ENCODE data around the gene GPD2. TPM values are rescaled to one million over a fixed set of nuclear protein-coding genes. Genes with fewer than 3 reads are reported as not detected.
A peak's percentile ranks its signal among the peaks of the same experiment; 100 is the strongest.

The GPD2 gene
- total RNA-seq, 1 experiment from 2014 or later, result 32.2 TPM

DNA sequence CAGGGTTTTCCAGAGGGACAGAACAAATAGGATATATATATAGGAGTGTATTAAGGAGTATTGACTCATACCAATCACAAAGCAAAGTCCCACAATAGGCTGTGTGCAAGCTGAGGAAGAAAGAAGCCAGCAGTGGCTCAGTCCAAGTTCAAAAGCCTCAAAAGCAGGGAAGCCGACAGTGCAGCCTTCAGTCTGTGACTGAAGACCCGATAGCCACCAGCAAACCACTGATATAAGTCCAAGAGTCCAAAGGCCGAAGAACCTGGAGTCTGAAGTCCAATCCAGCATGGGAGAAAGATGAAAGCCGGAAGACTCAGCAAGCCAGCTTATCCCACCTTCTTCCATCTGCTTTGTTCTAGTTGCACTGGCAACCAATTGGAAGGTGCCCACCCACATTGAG lies 39.0 kb upstream of the GPD2 start (continued):
- no peak for TF ChIP-seq TEAD1 (CRISPR knock-in tag; IDR thresholded peaks at IDR 0.05)

DNA sequence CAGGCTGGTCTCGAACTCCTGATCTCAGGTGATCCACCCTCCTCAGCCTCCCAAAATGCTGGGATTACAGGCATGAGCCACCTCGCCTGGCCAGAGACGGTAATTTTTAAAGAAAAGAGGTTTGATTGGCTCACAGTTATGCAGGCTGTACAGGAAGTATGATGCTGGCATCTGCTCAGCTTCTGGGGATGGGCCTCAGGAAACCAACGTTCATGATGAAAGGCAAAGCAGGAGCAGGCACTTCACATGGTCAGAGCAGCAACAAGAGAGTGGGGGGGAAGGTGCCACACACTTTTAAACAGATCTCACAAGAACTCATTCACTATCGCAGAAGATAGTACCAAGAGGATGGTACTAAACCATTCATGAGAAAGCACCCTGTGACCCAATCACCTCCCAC lies 38.0 kb upstream of the GPD2 start:
- Mint-ChIP-seq H3K27ac (no peak overlapping the region), H3K9me3 (no peaks in the 10 kb centered on the region), H3K27me3 (ENCODE audit: low read depth) (peaks cover 23% of the 10 kb centered on the region), H3K36me3 (no peaks in the 10 kb centered on the region), H3K4me1 (peaks cover 9% of the 10 kb centered on the region), H3K4me3 (no peak overlapping the region)
- ATAC-seq, result no peak
- POLR2A ChIA-PET, result no interaction called here
- DNase-seq (ENCODE audit: low spot score), result no peak
- TF ChIP-seq ZBTB21 (CRISPR knock-in tag; IDR thresholded peaks at IDR 0.05; ENCODE audit: borderline replicate concordance), result no peak
- TF ChIP-seq, protein P1, sequence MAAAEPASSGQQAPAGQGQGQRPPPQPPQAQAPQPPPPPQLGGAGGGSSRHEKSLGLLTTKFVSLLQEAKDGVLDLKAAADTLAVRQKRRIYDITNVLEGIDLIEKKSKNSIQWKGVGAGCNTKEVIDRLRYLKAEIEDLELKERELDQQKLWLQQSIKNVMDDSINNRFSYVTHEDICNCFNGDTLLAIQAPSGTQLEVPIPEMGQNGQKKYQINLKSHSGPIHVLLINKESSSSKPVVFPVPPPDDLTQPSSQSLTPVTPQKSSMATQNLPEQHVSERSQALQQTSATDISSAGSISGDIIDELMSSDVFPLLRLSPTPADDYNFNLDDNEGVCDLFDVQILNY (CRISPR knock-in tag; IDR thresholded peaks at IDR 0.05), result no peak
- TF ChIP-seq NR2C2 (CRISPR knock-in tag; IDR thresholded peaks at IDR 0.05), result no peak
- CTCF ChIA-PET, result no interaction called here

DNA sequence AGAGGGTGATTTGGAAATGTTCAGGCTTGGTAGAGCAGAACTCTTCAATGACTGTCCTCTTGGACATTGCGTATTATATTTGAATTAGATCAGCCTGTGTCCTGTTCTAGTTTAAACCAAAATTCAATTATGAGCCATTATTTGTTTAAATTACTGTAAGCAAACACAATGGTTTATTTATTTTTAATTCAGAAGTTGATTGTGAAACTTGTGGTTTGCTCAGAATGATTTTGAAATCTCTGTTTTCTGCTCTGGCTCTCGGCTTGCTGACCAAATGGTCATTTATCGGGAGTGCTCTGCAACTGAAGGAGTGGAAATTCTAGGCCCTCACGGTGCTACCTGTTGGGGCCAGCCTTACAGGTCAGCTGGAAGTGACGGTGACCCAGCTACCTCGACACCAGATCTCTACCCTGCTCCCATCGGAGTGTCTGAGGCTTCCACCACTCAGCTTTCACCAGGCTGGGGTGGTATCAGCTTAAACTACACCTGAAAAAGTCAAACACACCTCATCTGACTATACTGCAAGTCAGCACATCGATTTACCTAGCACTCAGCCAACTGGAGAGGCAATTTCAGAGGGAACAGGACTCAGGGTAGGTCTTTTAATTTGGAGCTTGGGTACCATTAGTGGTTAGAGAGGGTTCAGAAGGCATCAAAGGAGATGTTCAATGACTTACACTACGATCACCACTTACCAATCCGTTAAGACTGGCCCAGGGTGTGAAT lies 36.8 kb upstream of the GPD2 start:
- H3K27ac Mint-ChIP-seq, result no peak overlapping the region
- peaks cover 23% of the 10 kb centered on the region for H3K27me3 Mint-ChIP-seq (ENCODE audit: low read depth)
- H3K36me3 Mint-ChIP-seq, result no peaks in the 10 kb centered on the region
- no peaks in the 10 kb centered on the region for H3K9me3 Mint-ChIP-seq
- CTCF ChIA-PET, result interaction anchor here (0.8 to 1.6 kb wide), 3 partner anchors 36 to 66 kb away, joined by 3 to 7 read pairs (median 3); no protein-coding TSS in a partner anchor
- TF ChIP-seq SMAD3 (CRISPR knock-in tag; IDR thresholded peaks at IDR 0.05; ENCODE audit: borderline replicate concordance) (no peak), MXD4 (CRISPR knock-in tag; IDR thresholded peaks at IDR 0.05; ENCODE audit: borderline replicate concordance) (no peak), ATF1 (CRISPR knock-in tag; IDR thresholded peaks at IDR 0.05) (no peak), ELF4 (CRISPR knock-in tag; IDR thresholded peaks at IDR 0.05; ENCODE audit: low read depth) (no peak), ZNF263 (CRISPR knock-in tag; IDR thresholded peaks at IDR 0.05; ENCODE audit: low read depth) (no peak), ZNF423 (CRISPR knock-in tag; IDR thresholded peaks at IDR 0.05) (no peak), OVOL2 (CRISPR knock-in tag; IDR thresholded peaks at IDR 0.05; ENCODE audit: borderline replicate concordance) (no peak), ZNF219 (CRISPR knock-in tag; IDR thresholded peaks at IDR 0.05; ENCODE audit: borderline replicate concordance) (no peak), ZBTB21 (CRISPR knock-in tag; IDR thresholded peaks at IDR 0.05; ENCODE audit: borderline replicate concordance) (no peak)
- TF ChIP-seq, protein P2, sequence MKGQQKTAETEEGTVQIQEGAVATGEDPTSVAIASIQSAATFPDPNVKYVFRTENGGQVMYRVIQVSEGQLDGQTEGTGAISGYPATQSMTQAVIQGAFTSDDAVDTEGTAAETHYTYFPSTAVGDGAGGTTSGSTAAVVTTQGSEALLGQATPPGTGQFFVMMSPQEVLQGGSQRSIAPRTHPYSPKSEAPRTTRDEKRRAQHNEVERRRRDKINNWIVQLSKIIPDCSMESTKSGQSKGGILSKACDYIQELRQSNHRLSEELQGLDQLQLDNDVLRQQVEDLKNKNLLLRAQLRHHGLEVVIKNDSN (CRISPR knock-in tag; IDR thresholded peaks at IDR 0.05), result no peak
- TF ChIP-seq, protein P3, sequence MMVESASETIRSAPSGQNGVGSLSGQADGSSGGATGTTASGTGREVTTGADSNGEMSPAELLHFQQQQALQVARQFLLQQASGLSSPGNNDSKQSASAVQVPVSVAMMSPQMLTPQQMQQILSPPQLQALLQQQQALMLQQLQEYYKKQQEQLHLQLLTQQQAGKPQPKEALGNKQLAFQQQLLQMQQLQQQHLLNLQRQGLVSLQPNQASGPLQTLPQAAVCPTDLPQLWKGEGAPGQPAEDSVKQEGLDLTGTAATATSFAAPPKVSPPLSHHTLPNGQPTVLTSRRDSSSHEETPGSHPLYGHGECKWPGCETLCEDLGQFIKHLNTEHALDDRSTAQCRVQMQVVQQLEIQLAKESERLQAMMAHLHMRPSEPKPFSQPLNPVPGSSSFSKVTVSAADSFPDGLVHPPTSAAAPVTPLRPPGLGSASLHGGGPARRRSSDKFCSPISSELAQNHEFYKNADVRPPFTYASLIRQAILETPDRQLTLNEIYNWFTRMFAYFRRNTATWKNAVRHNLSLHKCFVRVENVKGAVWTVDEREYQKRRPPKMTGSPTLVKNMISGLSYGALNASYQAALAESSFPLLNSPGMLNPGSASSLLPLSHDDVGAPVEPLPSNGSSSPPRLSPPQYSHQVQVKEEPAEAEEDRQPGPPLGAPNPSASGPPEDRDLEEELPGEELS (CRISPR knock-in tag; IDR thresholded peaks at IDR 0.05), result no peak
- TF ChIP-seq, protein P4, sequence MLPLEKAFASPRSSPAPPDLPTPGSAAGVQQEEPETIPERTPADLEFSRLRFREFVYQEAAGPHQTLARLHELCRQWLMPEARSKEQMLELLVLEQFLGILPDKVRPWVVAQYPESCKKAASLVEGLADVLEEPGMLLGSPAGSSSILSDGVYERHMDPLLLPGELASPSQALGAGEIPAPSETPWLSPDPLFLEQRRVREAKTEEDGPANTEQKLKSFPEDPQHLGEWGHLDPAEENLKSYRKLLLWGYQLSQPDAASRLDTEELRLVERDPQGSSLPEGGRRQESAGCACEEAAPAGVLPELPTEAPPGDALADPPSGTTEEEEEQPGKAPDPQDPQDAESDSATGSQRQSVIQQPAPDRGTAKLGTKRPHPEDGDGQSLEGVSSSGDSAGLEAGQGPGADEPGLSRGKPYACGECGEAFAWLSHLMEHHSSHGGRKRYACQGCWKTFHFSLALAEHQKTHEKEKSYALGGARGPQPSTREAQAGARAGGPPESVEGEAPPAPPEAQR (CRISPR knock-in tag; IDR thresholded peaks at IDR 0.05), result no peak
- TF ChIP-seq, protein P5, sequence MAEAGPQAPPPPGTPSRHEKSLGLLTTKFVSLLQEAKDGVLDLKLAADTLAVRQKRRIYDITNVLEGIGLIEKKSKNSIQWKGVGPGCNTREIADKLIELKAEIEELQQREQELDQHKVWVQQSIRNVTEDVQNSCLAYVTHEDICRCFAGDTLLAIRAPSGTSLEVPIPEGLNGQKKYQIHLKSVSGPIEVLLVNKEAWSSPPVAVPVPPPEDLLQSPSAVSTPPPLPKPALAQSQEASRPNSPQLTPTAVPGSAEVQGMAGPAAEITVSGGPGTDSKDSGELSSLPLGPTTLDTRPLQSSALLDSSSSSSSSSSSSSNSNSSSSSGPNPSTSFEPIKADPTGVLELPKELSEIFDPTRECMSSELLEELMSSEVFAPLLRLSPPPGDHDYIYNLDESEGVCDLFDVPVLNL (CRISPR knock-in tag; IDR thresholded peaks at IDR 0.05; ENCODE audit: borderline replicate concordance, low read depth), result no peak
- peak overlapping the region; percentile 88 for H3K4me3 Mint-ChIP-seq
- peak; percentile 23 for ATAC-seq
- POLR2A ChIA-PET, result interaction anchor here (1.3 to 1.5 kb wide), 2 partner anchors 57 to 58 kb away, joined by 3 to 6 read pairs; no protein-coding TSS in a partner anchor
- H3K4me1 Mint-ChIP-seq, result peaks cover 9% of the 10 kb centered on the region
- DNase-seq (ENCODE audit: low spot score), result peak; percentile 15
